ENCODE data around the gene TXNIP.

The TXNIP gene

DNA sequence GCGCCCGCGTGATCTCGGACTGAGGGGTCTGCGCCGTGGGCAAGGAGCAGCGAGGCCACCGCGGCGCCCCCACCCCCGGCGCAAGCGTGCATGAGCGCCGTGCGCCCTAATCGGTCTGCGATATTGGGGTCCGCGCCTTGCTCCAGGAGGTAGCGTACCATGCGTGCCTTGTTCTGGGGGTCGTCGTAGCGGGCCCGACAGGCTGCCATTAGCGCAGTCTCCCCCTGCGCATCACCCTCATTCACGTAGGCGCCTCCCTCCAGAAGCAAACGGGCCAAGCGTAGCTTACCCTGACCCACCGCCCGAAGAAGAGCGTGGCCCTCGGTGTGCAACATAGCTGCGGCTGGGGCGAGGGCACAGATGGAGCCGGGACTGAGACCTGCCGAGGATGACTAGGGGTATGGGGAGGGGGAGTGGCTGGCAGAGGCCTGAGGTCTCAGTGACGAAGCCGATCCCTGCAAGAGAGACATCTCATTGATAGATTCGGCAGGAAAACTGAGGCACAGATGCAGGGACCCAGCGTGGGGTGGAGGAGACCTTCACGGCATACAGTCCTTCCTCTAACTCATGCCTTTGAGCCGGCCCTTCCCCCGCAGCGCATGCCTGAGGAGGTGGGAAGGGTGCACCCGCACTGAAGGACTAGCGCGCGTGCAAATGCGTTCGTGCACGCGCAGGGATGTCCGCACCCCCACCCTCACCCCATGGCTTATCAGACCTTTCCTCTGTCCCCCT is 34.8 kb downstream of the TXNIP start:
- DNase-seq = peak; percentile 58

DNA sequence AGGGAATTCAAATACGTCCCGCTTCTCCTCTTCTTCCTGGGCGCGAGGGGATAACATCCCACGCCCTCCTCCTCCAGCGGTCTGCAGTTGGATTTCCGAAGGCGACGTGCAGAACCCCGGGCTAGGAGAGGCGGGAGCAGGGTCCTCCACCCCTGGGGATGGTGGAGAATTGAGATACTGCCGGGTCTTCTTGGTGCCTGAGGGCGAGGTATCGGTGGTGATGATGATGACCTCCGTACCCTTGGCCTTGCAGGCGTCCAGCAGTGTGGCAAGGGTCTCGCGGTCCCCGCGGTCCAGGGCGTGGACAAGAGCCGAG is 35.3 kb downstream of the TXNIP start:
- DNase-seq = peak; percentile 45

DNA sequence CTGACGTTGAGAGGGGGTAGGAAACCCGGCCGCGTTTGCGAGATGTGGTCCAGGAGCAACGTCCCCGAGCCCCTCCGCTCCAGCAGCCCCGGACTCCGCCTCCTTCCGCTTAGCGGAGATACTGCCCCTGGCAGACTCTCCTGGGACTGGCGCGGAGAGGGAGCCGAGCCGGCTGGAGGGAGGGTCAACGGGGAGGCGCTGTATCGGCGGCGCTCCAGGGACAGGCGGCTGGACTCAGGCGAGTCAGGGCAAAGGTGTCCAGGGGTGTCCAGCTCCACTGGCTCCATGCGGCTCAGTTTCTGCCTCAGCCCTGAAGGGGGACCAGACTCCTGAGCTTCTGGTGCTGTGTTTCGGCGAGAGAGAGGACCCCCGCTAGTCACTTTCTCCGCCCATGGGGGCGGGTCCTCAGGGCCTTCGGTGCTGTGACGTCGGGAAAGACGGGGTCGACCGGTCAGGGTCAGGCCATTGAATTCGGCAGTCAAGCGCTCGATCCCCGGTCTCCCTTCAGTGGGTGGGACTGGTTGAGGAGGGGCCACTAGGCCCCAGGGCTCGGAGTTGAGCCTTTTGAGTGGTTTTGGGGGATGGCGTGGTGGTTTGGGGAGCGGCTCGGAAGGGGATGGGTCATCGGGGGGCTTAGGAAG is 35.8 kb downstream of the TXNIP start:
- DNase-seq = peak; percentile 90

DNA sequence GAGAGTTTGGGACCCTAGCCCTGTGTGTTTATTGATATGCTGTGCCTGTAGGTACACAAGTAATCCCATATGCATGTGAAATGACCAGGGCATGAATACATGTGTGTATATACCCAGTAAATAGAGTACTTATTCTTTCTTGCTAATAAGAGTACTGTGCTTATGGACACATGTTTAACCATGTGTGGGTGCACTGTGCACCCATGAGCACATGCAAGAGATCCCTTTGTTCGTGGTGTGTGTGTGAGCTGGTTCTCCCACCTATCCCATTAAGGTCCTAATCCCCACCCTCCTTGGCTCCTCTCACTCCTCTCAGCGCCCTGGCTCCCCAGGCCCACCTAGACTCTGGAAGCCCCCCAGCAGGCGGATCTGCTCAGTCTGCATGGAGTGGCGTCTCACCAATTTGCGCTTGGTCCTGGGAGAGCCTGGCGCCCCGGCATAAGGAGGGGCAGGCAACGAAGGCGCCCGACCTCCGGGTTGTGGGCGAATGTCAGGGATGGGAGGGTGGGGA is 36.4 kb downstream of the TXNIP start:
- no peak for DNase-seq

DNA sequence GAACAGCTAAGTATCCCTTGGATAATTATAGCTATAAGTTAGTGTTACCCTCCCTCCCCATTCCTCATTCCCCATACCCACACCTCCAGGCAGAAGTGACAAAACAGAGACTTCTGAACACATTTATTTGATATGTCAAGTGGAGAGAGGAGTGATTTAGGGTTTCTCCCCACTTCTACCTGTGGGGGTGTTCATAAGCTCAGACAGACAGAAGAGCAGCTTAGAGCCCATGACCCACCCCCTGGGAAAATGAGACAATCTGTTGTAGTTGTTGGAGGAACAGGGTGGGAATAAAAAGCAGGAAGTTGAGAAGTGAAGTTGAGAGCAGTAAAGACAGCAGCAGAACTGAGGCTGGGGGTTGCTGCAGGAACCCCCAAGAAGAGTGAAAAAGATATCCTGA is 37.0 kb downstream of the TXNIP start:
- DNase-seq = no peak

DNA sequence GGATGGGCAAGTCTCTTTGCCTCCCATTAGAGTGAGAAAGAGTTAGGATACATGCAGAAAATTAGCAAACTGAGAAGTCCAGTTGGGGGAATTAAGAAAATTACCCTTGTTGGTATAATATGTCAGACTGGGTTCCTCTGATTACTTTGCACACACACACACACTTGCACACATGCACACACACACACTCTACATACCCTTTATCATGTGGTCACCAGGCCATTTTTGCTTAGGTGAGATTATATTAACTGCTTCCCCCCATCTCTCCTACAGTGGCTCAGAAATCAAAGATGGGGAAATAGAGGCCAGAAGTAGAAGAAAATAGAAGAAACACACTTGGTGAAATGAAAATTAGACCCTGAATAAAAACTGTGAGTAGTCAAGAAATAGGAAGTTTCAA is 37.6 kb downstream of the TXNIP start:
- no peak for DNase-seq

DNA sequence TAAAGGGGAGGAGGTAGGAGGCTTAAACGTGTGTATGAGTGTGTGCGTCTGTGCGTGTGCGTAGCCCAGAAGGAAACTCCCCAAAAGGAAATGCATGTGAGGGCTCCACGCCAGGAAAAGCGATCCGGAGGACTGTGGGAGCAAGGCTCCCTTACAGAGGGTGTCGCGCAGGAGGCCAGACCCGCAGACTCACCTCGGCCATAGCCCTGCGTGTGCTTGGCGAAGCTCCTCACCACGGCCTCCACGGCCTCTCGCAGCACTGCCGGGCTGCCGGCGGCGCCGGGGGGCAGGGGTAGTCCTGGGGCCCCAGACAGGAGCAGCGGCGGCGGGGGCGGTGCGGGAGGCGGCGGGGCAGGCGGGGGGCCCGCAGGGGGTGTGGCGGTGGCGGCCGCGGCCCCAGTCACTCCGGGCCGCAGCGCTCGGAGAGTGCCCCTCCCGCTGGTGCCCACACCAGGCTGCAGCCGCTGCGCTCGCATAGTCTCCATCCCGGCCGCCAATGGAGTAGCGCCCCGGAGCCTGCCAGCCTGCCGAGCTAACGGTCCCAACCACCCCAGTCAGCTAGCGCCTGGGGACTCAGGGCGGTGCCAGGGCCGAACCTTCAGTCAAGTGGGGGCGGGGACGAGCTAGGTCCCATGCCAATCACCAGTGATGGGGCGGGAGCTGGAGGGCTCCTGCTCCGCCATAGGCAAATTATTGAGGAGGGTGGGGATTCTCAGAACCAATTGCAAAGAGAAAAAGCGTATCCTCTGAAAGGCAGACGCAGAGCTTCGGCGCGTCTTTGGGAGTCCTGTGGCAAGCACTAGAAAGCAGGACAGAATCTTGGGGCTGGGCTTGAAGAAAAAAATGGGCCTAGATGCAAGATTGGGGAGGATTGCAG is 38.7 kb downstream of the TXNIP start, which contains the start of gene LIX1L:
LIX1L (minus strand) TSS at position 575 of the 877 bp plus-strand sequence; CDS start at position 485, 90 bp downstream.
- peak; percentile 97 for DNase-seq

DNA sequence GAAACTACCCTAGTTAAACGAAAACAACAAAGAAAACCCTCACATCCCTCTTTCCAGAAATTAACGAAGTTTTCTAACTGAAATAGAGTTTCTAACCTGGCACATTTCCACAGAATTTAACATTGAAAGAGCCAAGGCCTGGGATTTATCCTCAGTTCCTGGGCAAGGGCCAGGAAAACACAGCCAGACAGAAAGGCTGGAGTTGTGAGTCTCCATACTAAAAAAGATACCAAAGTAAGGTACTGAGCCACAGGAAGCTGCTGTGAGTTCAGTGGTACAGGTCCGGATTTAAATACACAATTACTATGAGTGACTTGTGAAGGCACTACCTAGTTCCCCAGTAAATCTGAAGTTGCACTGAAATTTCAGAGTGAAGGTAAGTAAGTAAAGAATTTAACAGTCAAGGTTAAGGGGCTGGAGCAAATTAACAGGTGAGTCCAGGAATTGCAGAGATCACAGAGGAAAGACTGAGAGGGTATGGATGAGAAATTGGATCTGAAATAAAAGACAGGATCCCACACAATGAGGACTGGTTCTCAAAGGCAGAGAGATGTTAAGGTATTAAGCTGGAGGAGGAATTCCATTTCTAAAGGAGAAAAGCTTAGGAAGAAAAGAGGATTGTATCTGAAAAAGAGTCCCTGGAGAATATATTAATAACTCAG is 39.5 kb downstream of the TXNIP start:
- peak; percentile 76 for DNase-seq

DNA sequence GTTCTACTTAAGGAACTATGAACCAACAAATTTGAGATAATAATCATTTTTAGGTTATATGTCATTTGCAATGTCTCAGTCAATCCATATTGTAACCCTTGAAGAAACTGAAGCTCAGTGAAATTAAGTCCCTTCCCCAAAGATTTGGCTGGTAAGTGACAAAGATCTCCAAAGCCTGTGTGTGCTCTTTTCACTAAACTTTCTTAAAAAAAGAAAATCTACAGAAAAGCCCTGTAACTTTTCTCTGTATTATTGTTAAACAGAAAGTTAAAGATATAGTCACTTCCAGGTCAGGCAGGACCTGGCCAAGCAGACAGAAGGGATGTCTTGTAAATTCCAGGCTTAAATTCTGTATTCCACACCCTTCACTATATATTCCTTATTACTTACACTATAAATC is 40.0 kb downstream of the TXNIP start:
- no peak for DNase-seq

DNA sequence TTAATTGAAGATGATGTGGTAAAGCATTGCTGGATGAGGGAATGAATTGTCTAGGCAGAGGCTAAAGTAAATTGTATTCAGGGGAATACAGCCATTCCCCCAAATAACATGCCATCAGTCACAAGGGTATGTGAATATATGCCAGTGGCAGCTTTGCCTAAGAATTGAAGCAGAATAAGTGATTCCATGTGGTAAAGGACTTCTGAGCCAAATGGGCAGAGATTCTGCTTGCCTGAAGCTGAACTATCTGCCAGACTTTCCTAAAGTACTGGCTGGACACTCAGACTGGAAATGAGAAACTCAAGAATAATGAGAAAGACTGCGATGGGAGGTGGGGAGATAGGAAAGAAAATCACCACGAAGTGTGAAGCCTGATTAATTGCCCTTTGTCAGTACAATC is 40.9 kb downstream of the TXNIP start:
- DNase-seq = peak; percentile 46

DNA sequence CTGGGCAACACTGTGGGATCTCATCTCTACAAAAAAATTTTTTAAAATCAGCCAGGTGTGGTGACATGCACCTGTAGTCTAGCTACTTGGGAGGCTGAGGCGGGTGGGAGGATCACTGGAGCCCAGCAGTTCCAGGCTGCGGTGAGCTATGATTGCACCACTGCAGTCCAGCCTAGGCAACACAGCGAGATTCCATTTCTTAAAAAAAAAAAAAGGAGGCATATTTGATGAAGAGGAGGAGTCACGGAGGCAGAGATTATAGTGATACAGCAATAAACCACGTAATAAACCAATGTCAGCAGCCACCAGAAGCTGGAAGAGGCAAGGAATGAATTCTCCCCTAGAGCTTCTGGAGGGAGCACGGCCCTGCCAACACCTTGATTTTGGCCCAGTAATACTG is 42.5 kb downstream of the TXNIP start:
- no peak for DNase-seq

DNA sequence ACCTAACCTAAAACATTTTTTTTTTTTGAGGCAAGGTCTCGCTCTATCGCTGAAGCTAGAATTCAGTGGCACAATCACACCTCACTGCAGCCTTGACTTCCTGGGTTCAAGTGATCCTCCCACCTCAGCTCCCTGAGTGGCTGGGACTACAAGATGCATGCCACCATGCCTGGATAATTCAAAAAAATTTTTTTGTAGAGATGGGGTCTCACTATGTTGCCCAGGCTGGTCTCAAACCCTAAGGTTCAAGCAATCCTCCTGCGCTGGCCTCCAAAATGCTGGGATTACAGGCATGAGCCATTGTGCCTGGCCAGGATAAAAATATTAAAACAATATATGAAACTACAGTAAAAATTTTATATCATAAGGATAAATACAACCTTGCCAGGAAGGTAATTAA is 43.5 kb downstream of the TXNIP start:
- no peak for DNase-seq

DNA sequence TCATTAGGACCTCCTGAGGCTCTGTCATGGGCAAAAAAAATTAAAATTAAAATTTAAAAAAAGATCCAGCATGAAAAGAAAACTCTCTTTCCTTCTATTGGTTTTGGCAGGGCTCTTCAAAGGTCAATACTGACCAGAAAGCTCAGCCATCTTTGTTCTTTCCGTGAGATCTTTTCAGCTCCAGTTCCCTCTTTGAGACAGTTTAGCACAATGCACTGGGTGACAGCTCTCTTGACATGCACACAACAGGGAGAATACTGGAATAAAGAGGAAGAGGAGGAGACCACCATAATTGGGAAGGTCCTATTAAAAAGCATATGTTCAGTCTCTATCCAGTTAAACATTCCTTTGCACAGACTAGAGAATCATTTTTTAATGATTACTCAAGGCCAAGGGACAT is 44.9 kb downstream of the TXNIP start:
- no peak for DNase-seq

DNA sequence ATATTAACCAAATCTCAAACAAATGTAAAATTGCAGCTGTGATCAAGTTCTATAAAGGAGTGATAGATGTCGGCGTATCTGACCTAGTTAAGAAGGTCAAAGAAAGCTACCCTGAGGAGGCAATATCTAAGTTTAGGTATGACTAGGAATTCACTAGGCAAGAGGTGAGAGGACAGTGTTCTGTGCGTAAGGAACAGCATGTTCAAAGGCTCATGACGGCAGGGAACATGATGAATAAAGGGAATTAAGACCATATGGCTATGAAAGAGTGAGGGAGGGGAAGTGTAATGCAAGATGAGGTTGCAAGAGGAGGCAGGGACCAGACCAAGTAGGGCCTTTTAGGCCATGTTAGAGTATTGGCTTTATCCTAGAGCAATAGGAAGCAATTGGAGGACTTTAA is 47.2 kb downstream of the TXNIP start:
- DNase-seq = no peak

DNA sequence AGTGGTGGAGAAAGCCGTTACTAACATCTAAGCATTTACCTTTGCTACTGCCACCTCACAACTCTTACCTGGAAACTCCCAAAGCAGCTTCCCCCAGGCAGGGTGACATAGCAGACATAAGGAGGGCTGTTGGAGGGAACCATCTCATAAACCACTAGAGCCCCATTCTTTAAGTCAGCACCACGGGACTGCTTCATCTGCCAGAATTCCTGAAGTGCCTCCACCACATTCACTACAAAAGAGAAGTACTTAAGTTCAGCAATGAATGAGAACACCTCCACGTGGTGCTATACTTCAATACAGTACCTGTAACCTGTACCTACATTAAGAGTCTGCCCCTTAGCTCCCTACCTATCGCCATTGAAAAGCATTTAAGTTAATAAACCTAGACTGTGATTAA is 48.8 kb downstream of the TXNIP start:
- DNase-seq = no peak

DNA sequence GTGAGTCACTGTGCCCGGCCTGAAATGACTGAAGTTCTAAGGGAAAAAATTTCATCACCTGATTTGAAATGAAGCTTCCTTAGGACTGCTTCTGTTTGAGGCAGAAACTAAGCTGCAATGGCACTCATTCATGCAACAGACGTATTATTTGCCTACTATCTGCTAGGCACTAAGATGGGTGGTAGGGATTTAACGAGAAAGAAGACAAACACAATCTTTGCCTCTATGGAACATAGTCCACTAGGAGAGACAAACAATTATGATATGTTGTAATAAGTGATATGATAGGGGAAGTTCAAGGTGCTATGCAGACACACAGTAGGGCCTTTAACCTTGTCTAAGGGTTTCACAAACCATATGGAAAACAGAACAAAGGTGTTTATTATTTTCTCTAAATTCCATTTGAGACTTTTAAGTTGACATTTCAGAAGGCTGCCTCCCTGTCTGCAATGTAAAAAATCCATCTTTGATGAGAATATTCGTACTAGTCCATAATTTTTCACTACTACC is 49.8 kb downstream of the TXNIP start:
- no peak for DNase-seq

DNA sequence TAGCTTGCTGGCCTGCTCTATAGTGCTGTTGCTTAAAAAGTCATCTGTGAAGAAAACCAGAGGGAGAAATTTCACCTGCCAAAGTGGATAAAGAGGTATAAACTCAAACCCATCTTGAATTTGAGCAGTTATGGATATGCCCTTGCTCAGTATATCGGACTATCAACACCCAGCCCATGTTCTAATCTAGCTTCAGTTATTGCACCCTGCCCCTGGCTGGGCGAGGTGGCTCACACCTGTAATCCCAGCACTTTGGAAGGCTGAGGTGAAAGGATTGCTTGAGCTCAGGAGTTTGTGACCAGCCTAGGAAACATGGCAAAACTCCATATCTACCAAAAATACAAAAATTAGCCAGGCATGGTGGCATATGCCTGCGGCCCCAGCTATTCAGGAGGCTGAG is 51.8 kb downstream of the TXNIP start:
- no peak for DNase-seq

DNA sequence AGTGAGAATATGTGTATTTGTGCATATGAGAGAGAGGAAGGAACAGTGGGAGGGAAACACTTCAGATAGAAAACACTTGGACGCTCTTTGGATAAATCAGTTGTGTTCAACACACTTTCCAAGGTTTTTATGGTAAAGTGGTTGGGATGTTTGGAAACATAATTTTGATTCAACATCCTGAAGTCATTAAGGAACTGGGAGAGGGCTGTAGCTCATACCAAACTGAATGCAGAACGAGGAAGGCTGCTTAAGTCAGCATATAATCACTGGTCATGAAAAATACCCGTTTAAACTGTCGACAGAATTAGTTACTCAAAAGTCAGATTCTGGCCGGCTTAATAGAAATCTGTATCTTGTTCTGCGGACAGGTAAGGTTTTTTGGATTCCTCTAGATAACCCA is 53.5 kb downstream of the TXNIP start:
- DNase-seq = no peak

Measured in right hindlimb (tissue), 1 donor.